Fibroblast of skin of back (primary cell): ENCODE results near the gene NRXN3. TPM values are rescaled to one million over a fixed set of nuclear protein-coding genes. Genes with fewer than 3 reads are reported as not detected.

Source experiments
- DNase-seq: peaks from one replicate; pipeline ENCODE4 v3.0.0-alpha.2; 2013
- polyA plus RNA-seq, 2 experiments: library from polyadenylated mRNA; unstranded; fragments of 120-200 nt; gene quantifications; one replicate each; pipeline ENCODE4 v1.2.1, GENCODE V29; 2013; ENCODE audit not compliant: insufficient read length in 2 of 2

Gene NRXN3
- 5.4 TPM for polyA plus RNA-seq (2013, experiment 1 of 2; ENCODE audit: insufficient read length)
- 5.8 TPM for polyA plus RNA-seq (2013, experiment 2 of 2; ENCODE audit: insufficient read length)

- DNase-seq = no peak
These were observed at the start of gene NRXN3 for GRCh38 chr14:78170203-78170602. Gene NRXN3, plus strand, starts transcription at chr14:78170373. Its CDS starts 72,721 bp downstream, at chr14:78243094.

- no peak for DNase-seq
These were observed 47.7 kb upstream of the NRXN3 start for GRCh38 chr14:78122436-78122835.

GRCh38 chr14:78123650-78124253 lies 46.4 kb upstream of the NRXN3 start:
- no peak for DNase-seq

GRCh38 chr14:78127961-78128360 lies 42.2 kb upstream of the NRXN3 start:
- no peak for DNase-seq

GRCh38 chr14:78129375-78129774 lies 40.8 kb upstream of the NRXN3 start:
- DNase-seq = no peak

GRCh38 chr14:78130356-78130755 lies 39.8 kb upstream of the NRXN3 start:
- no peak for DNase-seq

GRCh38 chr14:78131201-78131600 lies 39.0 kb upstream of the NRXN3 start:
- no peak for DNase-seq

GRCh38 chr14:78131616-78132015 lies 38.6 kb upstream of the NRXN3 start:
- no peak for DNase-seq

GRCh38 chr14:78135450-78135891 lies 34.7 kb upstream of the NRXN3 start:
- DNase-seq = no peak

GRCh38 chr14:78136695-78137094 lies 33.5 kb upstream of the NRXN3 start:
- no peak for DNase-seq

- no peak for DNase-seq
These were observed 28.6 kb upstream of the NRXN3 start for GRCh38 chr14:78141590-78141989.

GRCh38 chr14:78142998-78143397 lies 27.2 kb upstream of the NRXN3 start:
- DNase-seq = no peak

- DNase-seq = peak; percentile 27
These were observed 26.6 kb upstream of the NRXN3 start for GRCh38 chr14:78143489-78144145.

GRCh38 chr14:78152201-78153063 lies 17.7 kb upstream of the NRXN3 start:
- no peak for DNase-seq

GRCh38 chr14:78153064-78153341 lies 17.2 kb upstream of the NRXN3 start:
- peak; percentile 11 for DNase-seq

GRCh38 chr14:78154827-78155226 lies 15.3 kb upstream of the NRXN3 start:
- no peak for DNase-seq

- DNase-seq = no peak
These were observed 14.0 kb upstream of the NRXN3 start for GRCh38 chr14:78156196-78156595.

- peak; percentile 27 for DNase-seq
These were observed 12.4 kb upstream of the NRXN3 start for GRCh38 chr14:78157494-78158437.

- peak; percentile 6 for DNase-seq
These were observed 8.0 kb upstream of the NRXN3 start for GRCh38 chr14:78162202-78162601.

- no peak for DNase-seq
These were observed 5.8 kb upstream of the NRXN3 start for GRCh38 chr14:78164226-78164853.

GRCh38 chr14:78172428-78172827 lies 2.3 kb downstream of the NRXN3 start:
- no peak for DNase-seq
